ENCODE data around the gene CBX3.
"Not testable (repeated sequence)": the region's sequence is repeated elsewhere in the genome, so short reads cannot be mapped to it uniquely, and the experiment has no call there.

CBX3 gene

DNA sequence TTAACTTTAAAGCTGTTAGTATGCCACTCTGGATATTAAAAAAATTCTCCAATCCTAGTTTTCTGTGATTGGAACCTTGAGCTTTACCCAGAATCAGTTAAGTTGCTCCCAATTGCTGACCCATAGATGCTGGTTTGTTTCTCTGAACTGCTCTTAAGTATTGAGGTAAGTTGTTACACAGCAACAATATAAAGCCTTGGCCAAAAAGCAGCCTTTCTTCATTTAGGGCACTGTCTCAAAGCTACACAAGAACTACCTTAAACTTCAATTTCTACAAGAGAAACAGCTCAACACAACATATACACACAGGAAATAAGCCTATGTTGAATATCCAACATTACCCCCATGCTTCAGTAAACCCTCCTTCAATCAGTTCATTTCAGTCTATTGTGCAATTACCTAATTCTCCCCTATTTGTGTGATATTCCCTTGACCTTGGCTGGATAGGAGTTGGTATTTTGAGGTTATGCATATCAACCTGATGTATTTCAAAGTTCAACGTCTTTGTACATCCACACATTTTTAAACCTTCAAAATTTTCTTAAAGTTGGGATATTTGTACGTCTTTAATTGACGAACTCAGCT lies 12.5 kb upstream of the CBX3 start:
- TF ChIP-seq POLR2A (IDR thresholded peaks at IDR 0.05; ENCODE audit: low read length) (peak; percentile 0), GATA1 (IDR thresholded peaks at IDR 0.05; ENCODE audit: low read depth, low read length) (no peak)
- no peak for DNase-seq

GRCh38 chr7:26189697-26190096 lies 11.8 kb upstream of the CBX3 start:
- no peak for DNase-seq

GRCh38 chr7:26190417-26190869 lies 11.1 kb upstream of the CBX3 start:
- TF ChIP-seq GATA1 (IDR thresholded peaks at IDR 0.05; ENCODE audit: low read depth, low read length), result no peak
- no peak for TF ChIP-seq POLR2A (IDR thresholded peaks at IDR 0.05; ENCODE audit: low read length)
- DNase-seq, result no peak

More at GRCh38 chr7:26189697-26190096, 11.8 kb upstream of the CBX3 start:
- TF ChIP-seq GATA1 (IDR thresholded peaks at IDR 0.05; ENCODE audit: low read depth, low read length), result no peak
- TF ChIP-seq POLR2A (IDR thresholded peaks at IDR 0.05; ENCODE audit: low read length), result no peak

DNA sequence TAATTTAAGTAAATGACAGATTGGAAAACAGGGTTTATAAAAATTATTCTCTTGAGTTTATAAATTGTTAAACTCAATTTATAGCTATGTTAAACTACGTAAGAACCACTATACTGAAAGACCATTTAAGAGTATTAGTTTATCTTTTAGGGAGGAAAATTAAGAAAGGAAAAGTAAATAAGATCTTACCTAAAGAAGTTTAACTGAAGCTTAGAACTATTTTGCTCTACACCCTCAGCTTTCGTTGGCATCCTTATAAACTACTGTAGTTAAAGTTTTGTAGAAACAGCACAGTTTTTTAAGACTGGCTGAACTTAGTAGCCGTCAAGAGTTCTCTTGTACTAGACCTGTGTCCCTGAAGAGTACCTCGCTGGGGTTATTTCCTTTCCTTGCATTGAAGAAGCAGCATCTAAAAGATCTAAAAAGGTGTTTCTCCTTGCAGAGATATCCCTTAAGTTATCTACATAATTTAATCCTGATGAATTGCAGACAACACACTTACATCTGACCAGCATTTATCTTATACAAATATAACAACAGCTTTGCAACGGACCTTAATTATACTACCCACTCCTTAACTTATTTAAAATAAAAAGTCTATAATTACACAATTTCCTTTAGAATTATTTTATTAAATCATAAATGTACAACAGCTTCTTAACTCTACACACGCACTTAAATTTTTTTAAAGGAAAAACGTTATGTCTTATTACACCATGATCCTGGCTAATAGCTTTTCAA lies 10.1 kb upstream of the CBX3 start:
- no peak for TF ChIP-seq GATA1 (IDR thresholded peaks at IDR 0.05; ENCODE audit: low read depth, low read length)
- TF ChIP-seq POLR2A (IDR thresholded peaks at IDR 0.05; ENCODE audit: low read length), result no peak
- no peak for DNase-seq

DNA sequence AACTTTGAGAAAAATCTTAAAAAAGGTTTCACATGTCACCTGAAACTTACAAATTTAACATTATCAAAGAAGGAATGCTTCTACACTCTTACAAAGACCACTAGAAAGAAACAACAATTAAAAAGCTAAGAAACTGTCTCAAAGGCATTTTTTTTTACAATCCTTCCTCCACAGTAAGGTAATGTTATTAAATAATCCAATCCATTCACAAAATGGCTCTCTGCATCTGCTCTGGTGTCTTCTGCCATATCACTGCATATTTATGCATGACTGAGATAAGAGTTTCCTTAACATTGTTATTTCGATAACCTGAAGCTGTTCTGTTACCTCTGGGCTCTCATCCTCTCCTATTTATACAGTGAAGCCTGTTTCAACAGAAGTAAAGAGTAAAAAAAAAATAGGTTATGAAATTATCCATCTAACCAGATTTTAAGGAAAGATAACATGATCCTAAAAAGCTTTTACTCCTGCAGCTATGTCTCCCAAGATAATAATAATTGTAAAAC lies 9.5 kb upstream of the CBX3 start:
- DNase-seq, result no peak

GRCh38 chr7:26192485-26193087 lies 9.0 kb upstream of the CBX3 start:
- no peak for DNase-seq
- TF ChIP-seq GATA1 (IDR thresholded peaks at IDR 0.05; ENCODE audit: low read depth, low read length) (no peak), POLR2A (IDR thresholded peaks at IDR 0.05; ENCODE audit: low read length) (no peak)

More for the DNA sequence above, 9.5 kb upstream of the CBX3 start:
- TF ChIP-seq GATA1 (IDR thresholded peaks at IDR 0.05; ENCODE audit: low read depth, low read length) (no peak), POLR2A (IDR thresholded peaks at IDR 0.05; ENCODE audit: low read length) (peak; percentile 29)

- no peak for DNase-seq
- TF ChIP-seq GATA1 (IDR thresholded peaks at IDR 0.05; ENCODE audit: low read depth, low read length), result no peak
- TF ChIP-seq POLR2A (IDR thresholded peaks at IDR 0.05; ENCODE audit: low read length), result no peak
Measured at GRCh38 chr7:26193432-26194207, 7.9 kb upstream of the CBX3 start.

GRCh38 chr7:26194764-26195163 lies 6.8 kb upstream of the CBX3 start:
- DNase-seq, result not testable (repeated sequence)

- DNase-seq, result no peak
- no peak for TF ChIP-seq GATA1 (IDR thresholded peaks at IDR 0.05; ENCODE audit: low read depth, low read length)
- no peak for TF ChIP-seq POLR2A (IDR thresholded peaks at IDR 0.05; ENCODE audit: low read length)
Measured at GRCh38 chr7:26195182-26195581, 6.4 kb upstream of the CBX3 start.

- no peak for DNase-seq
Measured at GRCh38 chr7:26195867-26196657, 5.5 kb upstream of the CBX3 start.

DNA sequence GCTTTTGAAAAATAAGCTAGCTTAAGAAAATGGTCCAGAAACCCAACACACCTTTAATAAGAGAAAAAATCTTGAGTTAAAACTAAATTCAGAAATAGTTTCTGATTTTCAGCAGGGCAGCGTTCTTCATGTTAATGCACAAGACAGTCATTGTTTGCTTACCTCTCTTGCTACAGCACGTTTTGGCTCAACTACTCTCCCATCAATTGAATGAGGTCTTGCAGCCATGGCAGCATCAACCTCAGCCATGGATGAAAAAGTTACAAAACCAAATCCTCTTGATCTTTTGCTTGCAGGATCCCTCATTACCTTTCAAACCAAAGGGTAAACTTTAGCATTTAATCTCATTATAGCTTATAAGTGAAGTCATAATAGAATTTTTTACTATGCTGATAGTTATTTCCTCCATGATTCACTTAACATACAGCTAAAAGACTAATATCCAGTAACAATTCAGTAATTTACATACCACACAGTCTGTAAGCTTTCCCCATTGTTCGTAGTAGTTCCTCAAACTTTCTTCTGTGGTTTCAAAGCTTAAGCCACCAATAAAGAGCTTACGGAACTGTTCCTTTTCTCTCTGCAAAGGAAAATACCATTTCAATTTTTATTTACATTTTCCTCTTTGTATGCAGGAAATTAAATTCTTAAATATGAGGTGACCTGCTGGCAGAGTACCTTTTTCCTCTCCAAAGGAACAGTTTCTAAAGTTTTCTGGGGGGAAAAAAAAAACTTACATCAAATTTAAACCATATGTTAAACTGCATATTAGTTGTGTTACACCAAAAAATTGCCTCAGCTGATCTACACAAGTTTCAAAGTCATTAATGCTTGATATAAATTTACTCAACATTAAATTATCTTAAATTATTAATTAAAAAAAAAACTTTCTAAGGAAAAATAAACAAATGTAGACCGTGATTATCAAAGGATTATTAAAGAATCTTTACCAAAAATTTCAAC lies 4.1 kb upstream of the CBX3 start:
- TF ChIP-seq POLR2A (IDR thresholded peaks at IDR 0.05; ENCODE audit: low read length), result no peak
- TF ChIP-seq GATA1 (IDR thresholded peaks at IDR 0.05; ENCODE audit: low read depth, low read length), result no peak
- no peak for DNase-seq

More at GRCh38 chr7:26195867-26196657, 5.5 kb upstream of the CBX3 start:
- TF ChIP-seq POLR2A (IDR thresholded peaks at IDR 0.05; ENCODE audit: low read length), result no peak
- no peak for TF ChIP-seq GATA1 (IDR thresholded peaks at IDR 0.05; ENCODE audit: low read depth, low read length)

DNA sequence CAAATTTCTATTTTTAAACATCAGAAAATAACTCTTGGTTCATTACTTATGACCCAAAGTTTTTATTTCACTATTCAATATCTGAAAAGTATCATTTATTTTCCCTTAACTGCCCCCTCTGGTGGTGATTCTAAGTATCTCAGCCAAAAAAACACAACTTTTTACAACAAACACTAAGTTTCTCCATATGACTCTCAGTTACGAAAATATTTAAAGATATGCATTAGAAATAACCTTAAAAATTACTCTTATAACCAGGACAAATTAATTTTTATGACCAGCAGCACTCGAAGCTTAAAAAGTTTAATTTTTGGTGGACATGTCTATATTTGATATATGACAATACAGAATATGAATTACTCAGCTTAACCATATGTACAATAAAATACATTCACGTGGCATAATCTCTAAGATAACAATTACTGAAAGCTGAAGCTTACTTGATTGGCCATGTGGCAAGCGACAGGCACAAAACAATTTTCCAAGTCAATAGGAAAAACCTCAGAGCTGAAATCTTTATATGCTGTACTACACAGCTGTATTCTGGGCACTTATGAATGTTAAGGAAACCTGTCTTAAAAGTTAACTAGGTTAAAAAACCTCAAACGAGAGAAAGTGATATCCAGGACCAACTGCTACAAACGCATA lies 3.3 kb upstream of the CBX3 start:
- DNase-seq, result peak; percentile 60 to 75
- TF ChIP-seq POLR2A (IDR thresholded peaks at IDR 0.05; ENCODE audit: low read length) (no peak), GATA1 (IDR thresholded peaks at IDR 0.05; ENCODE audit: low read depth, low read length) (no peak)

Measured in erythroblast (primary cell).